ENCODE data around the gene SHISA5.

SHISA5 gene

GRCh38 chr3:48445277-48445882 lies 58.6 kb downstream of the SHISA5 start:
- H3K36me3 ChIP-seq (ENCODE audit: low read depth): peaks cover 44% of the 10 kb centered on the region

GRCh38 chr3:48441940-48442339 lies 62.0 kb downstream of the SHISA5 start:
- no peak for DNase-seq (ENCODE audit: low spot score)
- no peak for TF ChIP-seq CTCF (IDR thresholded peaks at IDR 0.05; ENCODE audit: poor library complexity, severe bottlenecking)
- Histone ChIP-seq H3K4me3 (ENCODE audit: severe bottlenecking) (no peak overlapping the region), H3K4me1 (ENCODE audit: insufficient read depth, poor library complexity, severe bottlenecking) (peaks cover 11% of the 10 kb centered on the region), H3K27ac (ENCODE audit: poor library complexity, severe bottlenecking) (peak overlapping the region; percentile 71), H3K36me3 (ENCODE audit: low read depth) (peaks cover 34% of the 10 kb centered on the region), H3K9me3 (ENCODE audit: severe bottlenecking) (no peaks in the 10 kb centered on the region), H3K27me3 (ENCODE audit: insufficient read depth, poor library complexity, severe bottlenecking) (no peaks in the 10 kb centered on the region)
- no peak for ATAC-seq (ENCODE audit: low read depth)

More at GRCh38 chr3:48445277-48445882, 58.6 kb downstream of the SHISA5 start:
- H3K4me1 ChIP-seq (ENCODE audit: insufficient read depth, poor library complexity, severe bottlenecking): peaks cover 16% of the 10 kb centered on the region
- no peaks in the 10 kb centered on the region for H3K27me3 ChIP-seq (ENCODE audit: insufficient read depth, poor library complexity, severe bottlenecking)
- peak overlapping the region; percentile 57 for H3K27ac ChIP-seq (ENCODE audit: poor library complexity, severe bottlenecking)
- DNase-seq (ENCODE audit: low spot score): no peak
- no peak for ATAC-seq (ENCODE audit: low read depth)
- no peaks in the 10 kb centered on the region for H3K9me3 ChIP-seq (ENCODE audit: severe bottlenecking)
- H3K4me3 ChIP-seq (ENCODE audit: severe bottlenecking): peak overlapping the region; percentile 80
- no peak for TF ChIP-seq CTCF (IDR thresholded peaks at IDR 0.05; ENCODE audit: poor library complexity, severe bottlenecking)

- no peak for TF ChIP-seq CTCF (IDR thresholded peaks at IDR 0.05; ENCODE audit: poor library complexity, severe bottlenecking)
- DNase-seq (ENCODE audit: low spot score): peak; percentile 45
- Histone ChIP-seq H3K27me3 (ENCODE audit: insufficient read depth, poor library complexity, severe bottlenecking) (no peaks in the 10 kb centered on the region), H3K36me3 (ENCODE audit: low read depth) (peaks cover 34% of the 10 kb centered on the region), H3K4me3 (ENCODE audit: severe bottlenecking) (peak overlapping the region; percentile 64), H3K9me3 (ENCODE audit: severe bottlenecking) (no peaks in the 10 kb centered on the region), H3K4me1 (ENCODE audit: insufficient read depth, poor library complexity, severe bottlenecking) (peaks cover 11% of the 10 kb centered on the region), H3K27ac (ENCODE audit: poor library complexity, severe bottlenecking) (peak overlapping the region; percentile 71)
- ATAC-seq (ENCODE audit: low read depth): no peak
Measured at GRCh38 chr3:48440590-48440958, 63.4 kb downstream of the SHISA5 start.

GRCh38 chr3:48439820-48440589 lies 64.0 kb downstream of the SHISA5 start, which contains the start of the genes CCDC51 and TMA7:
Gene CCDC51 (minus strand): TSS chr3:48440119. CDS start chr3:48435128, 4,991 bp downstream.
Gene TMA7 (plus strand): TSS chr3:48440257. CDS start chr3:48440297, 40 bp downstream.
- TF ChIP-seq CTCF (IDR thresholded peaks at IDR 0.05; ENCODE audit: poor library complexity, severe bottlenecking): no peak
- ATAC-seq (ENCODE audit: low read depth): peak; percentile 90

More at GRCh38 chr3:48439820-48440589, 64.0 kb downstream of the SHISA5 start, which contains the start of the genes CCDC51 and TMA7:
- DNase-seq (ENCODE audit: low spot score): peak; percentile 99
- peak within 1 kb of the TSS; percentile 71 for H3K27ac ChIP-seq (ENCODE audit: poor library complexity, severe bottlenecking)
- peak within 1 kb of the TSS; percentile 64 for H3K4me3 ChIP-seq (ENCODE audit: severe bottlenecking)
- no peaks in the 10 kb centered on the region for H3K9me3 ChIP-seq (ENCODE audit: severe bottlenecking)
- peaks cover 34% of the 10 kb centered on the region for H3K36me3 ChIP-seq (ENCODE audit: low read depth)
- H3K4me1 ChIP-seq (ENCODE audit: insufficient read depth, poor library complexity, severe bottlenecking): peaks cover 11% of the 10 kb centered on the region
- H3K27me3 ChIP-seq (ENCODE audit: insufficient read depth, poor library complexity, severe bottlenecking): no peaks in the 10 kb centered on the region

Measured in RWPE2 (cell line).